SK-N-SH treated with all-trans-retinoic acid at 6 μM for 48 hours (cell line): ENCODE measurements around the gene PHLDA1.

Experiments used
- BACH2 ChIP-seq: fragments of 250-450 bp; sonication (Bioruptor Pico); IDR thresholded peaks from 2 replicates; pipeline ENCODE4 v1.9.0; 2021; ENCODE audit warnings: mild to moderate bottlenecking, borderline replicate concordance
- PPARA ChIP-seq: fragments of 250-450 bp; sonication (Bioruptor Pico); IDR thresholded peaks from 2 replicates; pipeline ENCODE4 v1.5.0; 2020; ENCODE audit warnings: mild to moderate bottlenecking, borderline replicate concordance
- ZFP30 ChIP-seq: fragments of 450-650 bp; formaldehyde crosslinking; IDR thresholded peaks from 2 replicates; pipeline ENCODE4 v1.5.0; 2022; ENCODE audit warnings: mild to moderate bottlenecking, moderate library complexity
- ZNF565 ChIP-seq: fragments of 450-650 bp; formaldehyde crosslinking; conservative IDR thresholded peaks from 2 replicates; pipeline ENCODE4 v1.5.0; 2020; ENCODE audit warnings: low read depth, mild to moderate bottlenecking, moderate library complexity
- TF ChIP-seq, protein P1 (sequence below): fragments of 250-450 bp; sonication (Bioruptor Pico); IDR thresholded peaks from 2 replicates; pipeline ENCODE4 v1.8.0; 2020; ENCODE audit warnings: mild to moderate bottlenecking, moderate library complexity, borderline replicate concordance
- TF ChIP-seq, protein P2 (sequence below): fragments of 250-450 bp; sonication (Bioruptor Pico); IDR thresholded peaks from 2 replicates; pipeline ENCODE4 v1.8.0; 2021; ENCODE audit warnings: low read depth, mild to moderate bottlenecking, moderate library complexity, borderline replicate concordance

DNA sequence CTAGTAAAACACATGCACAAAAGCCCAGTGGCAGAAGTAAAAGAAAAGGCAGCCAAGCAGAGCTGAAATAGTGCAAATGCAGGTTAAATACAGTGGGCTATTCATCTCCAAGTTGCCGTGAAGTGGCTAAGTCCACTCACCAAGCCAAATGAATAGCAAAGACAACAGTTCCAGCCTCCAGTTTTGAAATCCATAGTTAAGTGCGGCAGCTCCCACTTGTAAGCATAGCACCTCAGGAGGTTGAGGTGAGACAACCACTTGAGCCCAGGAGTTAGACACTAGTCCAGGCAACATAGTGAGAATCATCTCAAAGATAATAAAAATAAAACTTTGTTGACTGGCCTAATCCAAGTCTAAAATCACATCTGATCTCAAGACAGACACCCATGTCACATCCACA is 9.8 kb upstream of the PHLDA1 start:
- TF ChIP-seq ZFP30 (CRISPR knock-in tag): no peak
- TF ChIP-seq, protein P1, sequence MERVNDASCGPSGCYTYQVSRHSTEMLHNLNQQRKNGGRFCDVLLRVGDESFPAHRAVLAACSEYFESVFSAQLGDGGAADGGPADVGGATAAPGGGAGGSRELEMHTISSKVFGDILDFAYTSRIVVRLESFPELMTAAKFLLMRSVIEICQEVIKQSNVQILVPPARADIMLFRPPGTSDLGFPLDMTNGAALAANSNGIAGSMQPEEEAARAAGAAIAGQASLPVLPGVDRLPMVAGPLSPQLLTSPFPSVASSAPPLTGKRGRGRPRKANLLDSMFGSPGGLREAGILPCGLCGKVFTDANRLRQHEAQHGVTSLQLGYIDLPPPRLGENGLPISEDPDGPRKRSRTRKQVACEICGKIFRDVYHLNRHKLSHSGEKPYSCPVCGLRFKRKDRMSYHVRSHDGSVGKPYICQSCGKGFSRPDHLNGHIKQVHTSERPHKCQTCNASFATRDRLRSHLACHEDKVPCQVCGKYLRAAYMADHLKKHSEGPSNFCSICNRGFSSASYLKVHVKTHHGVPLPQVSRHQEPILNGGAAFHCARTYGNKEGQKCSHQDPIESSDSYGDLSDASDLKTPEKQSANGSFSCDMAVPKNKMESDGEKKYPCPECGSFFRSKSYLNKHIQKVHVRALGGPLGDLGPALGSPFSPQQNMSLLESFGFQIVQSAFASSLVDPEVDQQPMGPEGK (CRISPR knock-in tag): no peak
- TF ChIP-seq, protein P2, sequence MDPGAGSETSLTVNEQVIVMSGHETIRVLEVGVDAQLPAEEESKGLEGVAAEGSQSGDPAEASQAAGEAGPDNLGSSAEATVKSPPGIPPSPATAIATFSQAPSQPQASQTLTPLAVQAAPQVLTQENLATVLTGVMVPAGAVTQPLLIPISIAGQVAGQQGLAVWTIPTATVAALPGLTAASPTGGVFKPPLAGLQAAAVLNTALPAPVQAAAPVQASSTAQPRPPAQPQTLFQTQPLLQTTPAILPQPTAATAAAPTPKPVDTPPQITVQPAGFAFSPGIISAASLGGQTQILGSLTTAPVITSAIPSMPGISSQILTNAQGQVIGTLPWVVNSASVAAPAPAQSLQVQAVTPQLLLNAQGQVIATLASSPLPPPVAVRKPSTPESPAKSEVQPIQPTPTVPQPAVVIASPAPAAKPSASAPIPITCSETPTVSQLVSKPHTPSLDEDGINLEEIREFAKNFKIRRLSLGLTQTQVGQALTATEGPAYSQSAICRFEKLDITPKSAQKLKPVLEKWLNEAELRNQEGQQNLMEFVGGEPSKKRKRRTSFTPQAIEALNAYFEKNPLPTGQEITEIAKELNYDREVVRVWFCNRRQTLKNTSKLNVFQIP: no peak
- no peak for TF ChIP-seq BACH2 (CRISPR knock-in tag)
- TF ChIP-seq ZNF565 (CRISPR knock-in tag): no peak
- no peak for TF ChIP-seq PPARA
